Tibial nerve (tissue), 4 donors: ENCODE results near the gene HEBP1. TPM values are rescaled to one million over a fixed set of nuclear protein-coding genes. Genes with fewer than 3 reads are reported as not detected.
A peak's percentile ranks its signal among the peaks of the same experiment; 100 is the strongest.

ENCODE experiments used
- DNase-seq, 2 donors: peaks; one replicate each; pipeline ENCODE4 v3.0.0-alpha.2; 2019; ENCODE audit warnings: low spot score in 2 of 2
- H3K27ac ChIP-seq, 4 donors: fragments of 200-600 bp; sonication (generic) in 3 of 4; one replicate each; pipeline ENCODE4 v1.5.1; 2017 to 2019; ENCODE audit warnings: mild to moderate bottlenecking in 1 of 4
- H3K27me3 ChIP-seq, 2 donors: fragments of 200-600 bp; sonication (generic) in 1 of 2; one replicate each; pipeline versions ENCODE4 v1.5.1 to v1.6.0; 2017 to 2019
- H3K36me3 ChIP-seq, 3 donors: fragments of 200-600 bp; sonication (generic); one replicate each; pipeline ENCODE4 v1.5.1; 2018 to 2019
- H3K4me1 ChIP-seq, 4 donors: fragments of 200-600 bp; sonication (generic) in 3 of 4; one replicate each; pipeline ENCODE4 v1.5.1; 2017 to 2019
- H3K4me3 ChIP-seq, 4 donors: fragments of 200-600 bp; sonication (generic) in 3 of 4; one replicate each; pipeline ENCODE4 v1.5.1; 2017 to 2019; ENCODE audit warnings: mild to moderate bottlenecking in 1 of 4, moderate library complexity in 1 of 4
- H3K9me3 ChIP-seq, 4 donors: fragments of 200-600 bp; sonication (generic) in 3 of 4; one replicate each; pipeline ENCODE4 v1.5.1; 2017 to 2019
- EP300 ChIP-seq, 2 donors: sonication (generic); formaldehyde crosslinking; IDR thresholded peaks; one replicate each; pipeline ENCODE4 v1.6.1; 2017; ENCODE audit warnings: antibody characterized with exemption in 2 of 2, mild to moderate bottlenecking in 1 of 2
- POLR2A ChIP-seq, 2 donors: fragments of 450-650 bp; IDR thresholded peaks; one replicate each; pipeline ENCODE4 v1.6.1; 2017; ENCODE audit warnings: antibody characterized with exemption in 2 of 2, mild to moderate bottlenecking in 2 of 2, moderate library complexity in 2 of 2
- WGBS, 2 donors: methylation state at CpG; one replicate each; pipeline ENCODE4 v1.1.5; 2018; 5-methylcytosine and 5-hydroxymethylcytosine counted together
- total RNA-seq, 4 donors: library from RNA; depleted of rRNA; stranded (reverse); fragments of >200 nt; gene quantifications; one replicate each; pipeline ENCODE4 v1.1.0, GENCODE V29; 2016
- TF ChIP-seq, protein P1 (sequence below), 5 experiments: fragments of 200-600 bp in 3 of 5; fragments of 450-650 bp in 2 of 5; sonication (generic) in 3 of 5; IDR thresholded peaks; one replicate each; pipeline ENCODE4 v1.5.1; 2016 to 2019; ENCODE audit warnings: antibody characterized with exemption in 5 of 5, mild to moderate bottlenecking in 3 of 5, moderate library complexity in 2 of 5

HEBP1 gene
- total RNA-seq, 4 donors from 2014 or later = 42.7 to 61.0 (median 51.7) TPM

DNA sequence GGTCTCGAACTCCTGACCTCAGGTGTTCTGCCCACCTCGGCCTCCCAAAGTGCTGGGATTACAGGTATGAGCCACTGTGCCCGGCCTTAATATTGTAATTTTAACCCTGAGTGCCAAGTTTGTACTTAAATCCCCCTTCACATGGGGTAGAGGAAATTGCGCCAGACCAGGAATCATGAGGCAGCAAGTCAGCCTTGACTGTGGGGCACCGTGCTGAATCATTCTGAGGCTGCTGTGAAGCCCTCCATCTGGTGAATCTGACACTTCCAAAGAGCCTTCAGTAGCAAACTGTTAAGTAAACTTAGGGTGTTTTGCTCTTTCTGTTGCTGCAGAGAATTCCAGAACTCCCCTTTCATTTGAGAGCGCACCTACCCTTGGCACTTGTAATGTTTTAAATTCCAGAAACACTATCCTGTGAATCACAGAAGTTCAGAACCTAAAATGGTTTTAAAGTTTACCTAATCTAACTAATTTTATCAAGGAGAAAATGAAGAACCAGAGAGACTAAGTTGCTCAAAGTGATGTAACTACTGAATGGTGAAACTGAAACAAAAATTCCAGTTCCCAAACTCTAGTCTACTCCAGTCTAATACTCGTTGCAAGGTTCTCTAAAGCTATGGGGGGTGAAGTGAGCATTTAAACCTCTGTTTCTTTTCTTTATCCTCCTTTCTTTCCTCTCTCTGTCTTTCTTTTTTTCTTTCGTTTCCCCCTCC is 7.5 kb downstream of the HEBP1 start:
- peak overlapping the region in 1 of 4 donors; percentile 19 for H3K4me3 ChIP-seq
- DNase-seq = peak in 1 of 2 donors; percentile 50

GRCh38 chr12:12990700-12991468 is 9.2 kb downstream of the HEBP1 start:
- WGBS, 2 donors = 65 to 74% methylated on average over 7 of the region's 7 CpGs
- no peak for DNase-seq
- Histone ChIP-seq H3K27ac (peak overlapping the region in 1 of 4 donors; percentile 39), H3K9me3 (no peaks in the 10 kb centered on the region), H3K27me3 (no peaks in the 10 kb centered on the region), H3K36me3 (peaks cover 0 to 35% (median 8%) of the 10 kb centered on the region in 3 donors), H3K4me1 (peaks cover 0 to 36% (median 5%) of the 10 kb centered on the region in 4 donors), H3K4me3 (no peak overlapping the region)
- no peak for TF ChIP-seq POLR2A (IDR thresholded peaks at IDR 0.05)
- TF ChIP-seq, protein P1, sequence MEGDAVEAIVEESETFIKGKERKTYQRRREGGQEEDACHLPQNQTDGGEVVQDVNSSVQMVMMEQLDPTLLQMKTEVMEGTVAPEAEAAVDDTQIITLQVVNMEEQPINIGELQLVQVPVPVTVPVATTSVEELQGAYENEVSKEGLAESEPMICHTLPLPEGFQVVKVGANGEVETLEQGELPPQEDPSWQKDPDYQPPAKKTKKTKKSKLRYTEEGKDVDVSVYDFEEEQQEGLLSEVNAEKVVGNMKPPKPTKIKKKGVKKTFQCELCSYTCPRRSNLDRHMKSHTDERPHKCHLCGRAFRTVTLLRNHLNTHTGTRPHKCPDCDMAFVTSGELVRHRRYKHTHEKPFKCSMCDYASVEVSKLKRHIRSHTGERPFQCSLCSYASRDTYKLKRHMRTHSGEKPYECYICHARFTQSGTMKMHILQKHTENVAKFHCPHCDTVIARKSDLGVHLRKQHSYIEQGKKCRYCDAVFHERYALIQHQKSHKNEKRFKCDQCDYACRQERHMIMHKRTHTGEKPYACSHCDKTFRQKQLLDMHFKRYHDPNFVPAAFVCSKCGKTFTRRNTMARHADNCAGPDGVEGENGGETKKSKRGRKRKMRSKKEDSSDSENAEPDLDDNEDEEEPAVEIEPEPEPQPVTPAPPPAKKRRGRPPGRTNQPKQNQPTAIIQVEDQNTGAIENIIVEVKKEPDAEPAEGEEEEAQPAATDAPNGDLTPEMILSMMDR (IDR thresholded peaks at IDR 0.05) = no peak
- no peak for TF ChIP-seq EP300 (IDR thresholded peaks at IDR 0.05)

More for the DNA sequence above, 7.5 kb downstream of the HEBP1 start:
- H3K36me3 ChIP-seq = peaks cover 0 to 18% (median 0%) of the 10 kb centered on the region in 3 donors
- H3K4me1 ChIP-seq = peaks cover 0 to 48% (median 7%) of the 10 kb centered on the region in 4 donors
- H3K27ac ChIP-seq = peak overlapping the region; percentile 13 to 79 (median 60)
- TF ChIP-seq POLR2A (IDR thresholded peaks at IDR 0.05) (no peak), EP300 (IDR thresholded peaks at IDR 0.05) (peak in 1 of 2 donors; percentile 14)
- TF ChIP-seq, protein P1 (IDR thresholded peaks at IDR 0.05) = no peak
- WGBS, 2 donors = 61 to 66% methylated on average over 8 of the region's 8 CpGs
- H3K9me3 ChIP-seq = no peaks in the 10 kb centered on the region
- no peaks in the 10 kb centered on the region for H3K27me3 ChIP-seq

- no peak for DNase-seq
- no peak for TF ChIP-seq POLR2A (IDR thresholded peaks at IDR 0.05)
- TF ChIP-seq, protein P1 (IDR thresholded peaks at IDR 0.05) = no peak
- no peak overlapping the region for H3K27ac ChIP-seq
- H3K9me3 ChIP-seq = no peaks in the 10 kb centered on the region
- H3K4me3 ChIP-seq = no peak overlapping the region
- H3K4me1 ChIP-seq = peaks cover 0 to 27% (median 2%) of the 10 kb centered on the region in 4 donors
- no peaks in the 10 kb centered on the region for H3K27me3 ChIP-seq
- H3K36me3 ChIP-seq = peaks cover 0 to 57% (median 8%) of the 10 kb centered on the region in 3 donors
- WGBS, 2 donors = 76 to 78% methylated on average over 5 of the region's 5 CpGs
Measured at GRCh38 chr12:12987421-12987820, 12.6 kb downstream of the HEBP1 start.

- Histone ChIP-seq H3K4me3 (no peak overlapping the region), H3K36me3 (peaks cover 0 to 60% (median 8%) of the 10 kb centered on the region in 3 donors), H3K27me3 (no peaks in the 10 kb centered on the region), H3K27ac (no peak overlapping the region), H3K9me3 (no peaks in the 10 kb centered on the region), H3K4me1 (peaks cover 0 to 21% (median 2%) of the 10 kb centered on the region in 4 donors)
- 84% methylated on average over 10 of the region's 10 CpGs for WGBS, 2 donors
- no peak for DNase-seq
- TF ChIP-seq, protein P1 (IDR thresholded peaks at IDR 0.05) = no peak
- TF ChIP-seq EP300 (IDR thresholded peaks at IDR 0.05) (no peak), POLR2A (IDR thresholded peaks at IDR 0.05) (no peak)
Measured at GRCh38 chr12:12986775-12987331, 13.2 kb downstream of the HEBP1 start.
